GM19193 (cell line): ENCODE results near the gene ARHGAP27.

Source experiments
- POLR2A ChIP-seq: IDR thresholded peaks from 4 replicates; pipeline ENCODE4 v1.6.1; 2011; ENCODE audit not compliant: insufficient read depth, insufficient read length; ENCODE audit errors: extremely low read depth

ARHGAP27 gene

DNA sequence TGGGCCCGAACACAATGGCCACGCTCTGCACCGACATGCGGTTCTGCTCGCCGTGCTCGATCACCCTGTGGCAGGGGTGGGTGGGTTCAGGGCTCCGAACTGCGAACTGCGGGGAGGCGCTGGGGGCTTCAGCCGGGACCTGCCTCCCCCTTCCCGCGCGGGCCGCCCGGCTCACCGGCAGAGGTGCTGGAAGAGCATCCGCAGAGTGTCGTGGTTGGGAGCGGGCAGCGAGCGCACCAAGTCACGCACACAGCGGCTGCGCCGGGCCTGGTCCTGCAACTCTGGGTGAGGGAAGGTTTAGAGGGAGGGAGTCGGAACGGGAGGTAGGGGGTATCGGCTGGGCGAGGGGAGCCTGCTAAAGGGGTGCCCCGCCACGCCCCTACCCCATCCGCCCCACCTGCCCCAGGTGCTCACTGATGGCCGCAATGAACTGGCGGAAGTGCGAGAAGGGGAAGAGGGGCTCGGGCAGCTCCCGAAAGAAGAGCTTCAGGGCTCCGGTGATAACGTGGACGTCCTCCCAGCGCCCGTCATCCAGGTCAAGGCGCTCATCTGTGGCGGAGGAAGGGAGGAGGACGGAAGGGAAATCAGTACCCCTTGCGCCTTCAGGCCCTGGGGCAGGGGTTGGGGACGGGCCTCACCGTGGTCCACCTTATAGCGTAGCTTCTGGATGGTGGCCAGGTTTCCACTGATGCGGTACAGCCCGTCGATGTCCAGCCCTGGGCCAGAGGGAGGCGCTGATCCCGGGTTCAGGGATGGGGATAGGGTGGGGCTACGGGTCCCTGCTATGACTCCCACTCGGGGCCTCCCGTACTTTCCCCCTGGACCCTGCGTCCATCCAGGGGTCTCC lies 36.9 kb downstream of the ARHGAP27 start:
- no peak for TF ChIP-seq POLR2A

DNA sequence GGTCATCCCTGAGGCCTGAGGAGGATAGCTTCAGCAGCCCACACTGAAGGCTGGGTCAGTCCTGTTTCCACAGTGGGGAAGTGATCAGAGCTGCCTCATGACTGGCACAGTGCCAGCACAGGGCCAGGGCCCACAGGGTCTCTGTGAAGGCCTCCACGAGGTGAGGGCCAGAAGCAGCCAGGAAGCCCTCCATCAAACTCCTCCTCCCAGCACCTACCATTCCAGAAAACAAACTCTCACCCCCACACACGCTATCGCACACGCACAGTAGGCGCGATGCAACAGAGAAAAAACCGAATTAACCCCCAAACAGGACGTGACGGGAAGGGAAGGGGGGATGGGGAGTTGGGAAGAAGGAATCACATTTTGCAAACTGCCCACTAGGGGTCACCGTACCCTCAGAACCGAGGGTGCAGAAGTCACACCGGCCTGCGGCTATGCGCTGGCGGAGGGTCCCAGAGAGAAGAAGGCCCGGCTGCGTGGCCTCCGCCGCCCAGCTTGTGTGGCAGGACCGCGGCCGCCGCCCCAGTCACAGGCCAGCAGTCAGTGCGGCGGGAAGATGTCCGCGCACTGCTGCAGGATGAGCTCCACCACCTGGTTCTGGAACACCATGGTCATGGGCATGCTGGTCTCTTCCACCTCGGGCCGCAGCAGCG lies 37.6 kb downstream of the ARHGAP27 start:
- no peak for TF ChIP-seq POLR2A

- no peak for TF ChIP-seq POLR2A
Measured at GRCh38 chr17:45394564-45394912, 38.1 kb downstream of the ARHGAP27 start.

DNA sequence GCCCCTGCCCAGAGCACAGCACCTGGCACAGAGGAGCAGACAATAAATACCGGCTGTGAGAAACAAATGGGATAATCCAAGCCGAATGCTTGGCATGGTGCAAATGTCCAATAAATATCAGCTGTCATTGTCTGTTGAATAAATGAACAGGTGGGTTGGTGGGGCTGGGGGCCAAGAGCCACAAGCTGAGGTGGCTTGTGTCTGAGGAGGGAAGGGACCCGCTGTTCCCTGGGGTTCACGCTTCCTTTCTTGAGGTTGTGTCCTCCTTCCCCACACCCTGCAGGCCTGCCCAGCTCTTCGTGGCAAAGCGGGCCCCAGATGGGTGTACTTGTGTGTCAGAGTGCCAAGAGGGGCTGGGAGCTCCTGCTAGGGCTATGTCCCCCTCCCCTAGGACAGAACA lies 38.6 kb downstream of the ARHGAP27 start:
- no peak for TF ChIP-seq POLR2A

DNA sequence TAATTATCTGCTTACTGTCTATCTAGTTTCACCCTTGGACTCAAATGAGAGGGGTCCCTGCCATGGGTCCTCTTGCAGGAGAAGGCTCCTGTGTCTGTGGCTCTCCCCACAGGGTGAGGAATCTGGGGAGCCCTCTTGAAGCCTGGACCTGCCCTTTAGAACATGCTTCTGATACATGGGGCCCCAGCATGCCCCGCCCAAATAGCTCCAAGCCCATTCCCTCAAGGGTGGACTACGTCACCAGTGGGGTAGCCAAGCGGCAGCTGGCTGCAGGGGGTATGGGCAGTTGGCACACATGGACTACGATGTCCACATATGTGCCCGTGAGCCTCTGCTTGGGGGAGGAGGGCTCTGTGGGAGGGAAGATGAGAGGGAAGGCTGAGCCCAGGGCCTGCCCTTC lies 39.3 kb downstream of the ARHGAP27 start:
- no peak for TF ChIP-seq POLR2A

DNA sequence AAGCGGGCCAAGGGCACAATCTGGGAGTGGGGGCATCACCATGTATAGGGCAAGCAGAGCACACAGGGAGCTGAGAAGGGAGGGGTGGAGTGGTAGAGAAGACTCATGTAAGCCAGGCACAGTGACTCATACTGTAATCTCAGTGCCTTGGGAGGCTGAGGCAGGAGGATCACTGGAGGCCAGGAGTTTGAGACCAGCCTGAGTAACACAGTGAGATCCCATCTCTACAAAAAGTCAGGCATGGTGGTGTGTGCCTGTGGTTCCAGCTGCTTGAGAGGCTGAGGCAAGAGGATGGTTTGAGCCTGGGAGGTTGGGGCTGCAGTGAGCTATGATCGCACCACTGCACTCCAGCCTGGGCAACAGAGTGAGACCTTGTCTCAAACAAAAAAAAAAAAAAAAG lies 40.8 kb downstream of the ARHGAP27 start:
- no peak for TF ChIP-seq POLR2A

- no peak for TF ChIP-seq POLR2A
Measured at GRCh38 chr17:45391291-45391690, 41.4 kb downstream of the ARHGAP27 start.

- TF ChIP-seq POLR2A, result no peak
Measured at GRCh38 chr17:45389354-45389753, 43.3 kb downstream of the ARHGAP27 start.

GRCh38 chr17:45388604-45389325 lies 43.9 kb downstream of the ARHGAP27 start:
- TF ChIP-seq POLR2A, result no peak

- TF ChIP-seq POLR2A, result no peak
Measured at GRCh38 chr17:45387739-45388138, 44.9 kb downstream of the ARHGAP27 start.

GRCh38 chr17:45386178-45386577 lies 46.5 kb downstream of the ARHGAP27 start:
- no peak for TF ChIP-seq POLR2A

DNA sequence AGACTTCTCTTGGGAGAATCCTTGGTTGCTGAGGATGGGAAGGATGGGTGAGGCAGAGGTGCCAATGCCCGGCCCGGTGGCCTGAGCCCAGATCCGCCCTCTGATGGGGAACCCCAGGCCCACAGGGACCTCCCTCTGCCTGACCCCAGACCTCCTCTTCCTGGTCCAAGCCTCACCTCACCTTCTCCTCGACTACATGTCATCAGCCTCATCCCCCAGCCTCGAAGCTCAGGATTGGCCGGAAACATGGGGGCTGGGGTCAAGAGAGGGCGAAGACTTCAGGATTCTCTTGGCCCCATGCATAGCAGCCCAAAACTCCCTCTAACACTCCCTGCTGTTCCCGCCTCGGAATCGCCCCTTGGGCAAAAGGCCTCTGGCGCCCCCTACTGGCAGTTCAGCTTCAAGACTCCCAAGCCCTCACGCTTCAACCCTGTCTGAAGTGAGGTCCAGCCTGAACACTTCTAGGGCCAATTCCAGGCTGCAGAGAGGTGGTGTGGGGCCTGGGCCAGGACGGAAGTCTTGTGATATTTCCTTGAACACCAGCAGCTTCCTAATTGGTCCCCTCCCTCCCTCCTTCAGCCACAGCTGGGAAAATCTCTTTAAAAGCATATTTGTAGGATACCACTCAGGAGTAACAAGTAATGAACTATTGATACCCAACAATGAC lies 47.2 kb downstream of the ARHGAP27 start:
- no peak for TF ChIP-seq POLR2A

DNA sequence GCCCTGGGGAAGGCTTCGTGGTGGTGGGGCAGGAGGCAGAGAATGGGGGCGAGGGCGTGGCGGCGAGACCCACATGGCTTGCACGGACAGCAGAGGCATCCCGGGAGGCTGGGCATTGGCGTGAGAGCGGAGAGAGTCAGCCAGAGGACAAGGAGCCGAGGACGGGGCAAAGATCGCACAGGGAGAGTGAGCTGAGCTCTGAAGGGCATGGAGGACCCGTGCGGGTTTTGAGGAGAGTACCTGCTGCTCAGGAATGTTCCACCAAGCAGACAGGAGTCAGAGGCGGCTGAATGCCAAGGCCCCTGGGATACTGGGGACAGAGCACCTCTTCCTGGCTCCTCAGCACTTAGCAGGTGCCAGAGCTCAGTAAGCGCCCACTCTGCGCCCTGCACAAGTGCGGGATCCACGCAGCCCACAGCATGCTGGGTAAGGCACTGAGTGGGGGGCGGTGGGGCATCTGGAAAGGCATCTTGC lies 47.8 kb downstream of the ARHGAP27 start:
- TF ChIP-seq POLR2A, result no peak

GRCh38 chr17:45384047-45384788 lies 48.5 kb downstream of the ARHGAP27 start:
- TF ChIP-seq POLR2A, result no peak
